Hepatic stellate cell (primary cell): ENCODE measurements around the gene PSMD13.
"Not testable (repeated sequence)": the region's sequence is repeated elsewhere in the genome, so short reads cannot be mapped to it uniquely, and the experiment has no call there.

ENCODE experiments used
- DNase-seq: peaks from one replicate; pipeline ENCODE4 v3.0.0; 2011; ENCODE audit warnings: low spot score

Gene PSMD13

GRCh38 chr11:236774-237767 lies at the start of gene PSMD13:
Gene PSMD13 (plus strand): TSS chr11:236976. CDS start chr11:237050, 74 bp downstream.
- peak; percentile 94 for DNase-seq

DNA sequence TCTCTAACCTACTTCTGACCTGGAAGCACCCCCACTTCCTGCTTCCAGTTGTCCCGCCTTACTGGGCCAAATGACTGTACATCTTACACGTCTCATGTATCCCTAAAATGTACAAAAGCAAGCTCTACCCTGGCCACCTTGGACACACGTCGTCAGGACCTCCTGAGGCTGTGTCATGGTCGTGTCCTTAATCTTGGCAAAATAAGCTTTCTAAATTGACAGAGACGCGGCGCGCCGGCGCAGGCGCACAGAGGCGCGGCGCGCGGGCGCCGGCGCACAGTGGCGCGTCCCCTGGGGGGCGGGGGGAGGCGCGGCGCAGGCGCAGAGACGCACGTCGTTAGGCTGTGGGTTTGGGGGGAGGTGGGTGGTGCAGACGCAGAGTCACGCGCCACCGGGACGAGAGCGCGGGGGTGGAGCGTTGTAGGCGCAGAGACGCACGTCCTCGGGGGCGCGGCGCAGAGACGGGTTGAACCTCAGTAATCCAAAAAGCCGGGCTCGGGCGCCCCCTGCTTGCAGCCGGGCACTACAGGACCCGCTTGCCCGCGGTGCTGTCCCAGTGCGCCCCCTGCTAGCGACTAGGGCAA lies 47.5 kb upstream of the PSMD13 start:
- DNase-seq: not testable (repeated sequence)

DNA sequence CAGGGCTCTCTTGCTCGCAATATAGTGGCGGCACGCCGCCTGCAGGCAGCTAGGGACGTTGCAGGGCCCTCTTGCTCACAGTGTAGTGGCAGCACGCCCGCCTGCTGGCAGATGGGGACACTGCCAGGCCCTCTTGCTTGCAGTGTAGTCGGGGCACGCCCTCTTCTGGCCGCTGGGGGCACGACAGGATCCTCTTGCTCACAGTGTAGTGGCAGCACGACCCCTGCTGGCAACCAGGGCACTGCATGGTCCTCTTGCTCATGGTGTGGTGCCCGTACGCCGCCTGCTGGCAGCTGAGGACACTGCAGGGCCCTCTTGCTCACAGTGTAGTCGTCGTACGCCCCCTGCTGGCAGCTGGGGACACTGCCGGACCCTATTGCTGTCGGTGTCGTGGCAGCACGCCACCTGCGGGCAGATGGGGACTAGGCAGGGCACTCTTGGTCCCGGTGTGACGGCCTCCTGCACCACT lies 46.9 kb upstream of the PSMD13 start:
- DNase-seq: not testable (repeated sequence)

DNA sequence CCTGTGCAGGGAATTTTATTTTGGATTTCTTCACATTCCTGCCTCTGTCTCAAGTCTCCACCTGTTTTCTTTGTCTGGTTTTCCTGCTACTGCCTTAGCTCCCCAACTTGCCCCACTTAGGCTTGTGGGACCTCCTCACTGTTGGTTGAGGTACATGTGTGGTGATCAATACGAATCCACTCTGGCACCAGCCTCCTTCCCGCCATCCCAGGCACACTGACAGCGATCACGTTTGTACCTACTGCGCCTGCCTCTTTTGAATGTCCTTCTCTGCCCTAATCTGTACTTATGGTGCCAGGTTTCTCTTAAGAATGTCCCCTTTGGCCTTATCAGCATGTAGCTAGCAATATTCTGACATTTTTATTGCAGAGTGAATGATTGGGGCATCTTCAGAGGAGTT lies 46.2 kb upstream of the PSMD13 start:
- not testable (repeated sequence) for DNase-seq

GRCh38 chr11:191490-192478 lies 45.0 kb upstream of the PSMD13 start:
- not testable (repeated sequence) for DNase-seq

DNA sequence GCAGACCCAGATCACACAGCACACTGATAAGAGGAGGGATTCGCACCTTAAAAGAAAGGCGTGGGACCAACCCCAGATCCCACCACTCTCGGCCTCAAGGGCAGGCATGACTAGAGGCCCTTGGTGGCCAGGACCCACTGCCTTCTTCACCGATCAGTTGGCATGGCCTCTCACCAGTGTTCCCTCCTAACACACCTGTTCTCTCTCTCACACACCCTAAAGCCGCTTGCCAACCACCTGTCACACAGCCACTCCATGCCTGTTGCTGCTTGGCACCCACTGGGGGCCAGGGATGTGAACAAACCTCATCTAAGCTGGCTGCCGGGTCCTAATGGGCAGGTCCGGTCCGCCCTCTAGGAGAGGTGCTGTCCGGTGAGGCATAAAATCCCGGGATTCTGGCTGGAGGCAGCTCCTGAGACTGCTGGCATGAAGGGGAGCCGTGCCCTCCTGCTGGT lies 44.1 kb upstream of the PSMD13 start, which contains the start of gene SCGB1C1:
Gene SCGB1C1, plus strand, starts transcription at position 405 of the 455 bp plus-strand sequence. Its CDS starts 22 bp downstream, at position 427.
- not testable (repeated sequence) for DNase-seq

GRCh38 chr11:193481-193880 lies 43.3 kb upstream of the PSMD13 start:
- not testable (repeated sequence) for DNase-seq

DNA sequence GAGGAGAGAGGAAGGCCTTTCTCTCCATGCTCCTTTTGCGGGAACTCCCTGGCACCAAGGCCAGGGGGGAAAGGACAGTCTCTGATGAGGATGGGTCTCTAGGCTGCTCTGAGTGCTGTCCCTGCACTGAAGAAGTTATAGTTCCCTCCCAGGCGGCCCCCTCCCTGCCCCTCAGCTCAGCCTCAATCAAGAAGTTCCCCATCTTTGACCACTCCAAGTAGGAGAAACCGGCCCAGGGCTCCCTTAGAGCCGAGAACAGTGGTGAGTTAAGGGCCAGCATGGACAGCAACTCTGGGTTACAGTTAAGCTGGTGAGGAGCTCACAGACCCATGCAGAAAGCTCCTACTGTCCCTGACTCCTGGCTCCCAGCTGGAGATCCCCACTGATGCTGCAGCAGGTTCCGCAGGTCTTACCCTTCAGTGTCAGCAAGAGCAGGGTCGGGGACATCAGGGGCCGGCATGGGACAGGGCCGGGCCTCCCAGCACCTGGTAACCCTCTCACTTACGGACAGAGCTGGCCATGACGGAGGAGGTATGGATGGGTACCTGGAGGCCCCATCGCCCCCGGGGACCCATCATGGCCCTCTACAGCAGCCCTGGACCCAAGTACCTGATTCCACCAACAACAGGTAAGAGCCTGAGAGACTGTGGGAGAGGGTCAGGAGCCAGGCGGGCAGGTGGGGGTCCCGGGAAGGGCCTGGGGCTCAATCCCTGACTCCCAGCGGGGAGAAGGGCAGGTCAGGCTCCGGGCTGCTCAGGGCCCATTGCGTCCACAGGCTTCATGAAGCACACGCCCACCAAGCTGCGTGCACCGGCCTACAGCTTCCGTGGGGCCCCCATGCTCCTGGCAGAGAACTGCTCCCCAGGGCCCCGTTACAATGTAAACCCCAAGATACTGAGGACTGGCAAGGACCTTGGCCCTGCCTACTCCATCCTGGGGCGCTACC lies 39.7 kb upstream of the PSMD13 start:
- peak; percentile 31 for DNase-seq

DNA sequence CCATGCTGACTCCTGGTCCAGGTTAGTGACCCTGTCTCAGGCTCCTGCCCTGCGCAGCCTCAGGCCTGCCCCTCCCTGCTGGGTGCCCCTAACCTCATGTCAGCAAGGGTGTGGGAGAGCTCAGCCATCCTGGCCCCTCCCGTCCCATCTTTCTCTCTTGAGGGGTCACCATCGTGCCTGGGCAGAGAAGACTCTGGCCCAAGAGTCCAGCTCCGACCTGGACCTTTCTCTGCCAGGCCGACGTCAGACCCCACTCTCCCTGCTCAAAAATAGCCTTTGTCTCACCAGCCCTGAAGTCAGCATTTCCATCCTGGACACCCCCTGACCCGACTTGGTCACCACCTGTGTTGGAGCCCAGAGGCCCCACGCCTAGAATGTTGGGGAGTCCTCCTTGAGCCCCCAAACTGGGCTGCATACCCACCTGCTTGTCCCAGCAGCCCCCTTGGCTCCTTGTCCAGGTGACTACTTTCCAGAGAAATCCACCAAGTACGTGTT lies 39.0 kb upstream of the PSMD13 start:
- DNase-seq: no peak

- DNase-seq: no peak
Measured at GRCh38 chr11:198236-198806, 38.5 kb upstream of the PSMD13 start.

- DNase-seq: no peak
Measured at GRCh38 chr11:199004-199581, 37.7 kb upstream of the PSMD13 start.

DNA sequence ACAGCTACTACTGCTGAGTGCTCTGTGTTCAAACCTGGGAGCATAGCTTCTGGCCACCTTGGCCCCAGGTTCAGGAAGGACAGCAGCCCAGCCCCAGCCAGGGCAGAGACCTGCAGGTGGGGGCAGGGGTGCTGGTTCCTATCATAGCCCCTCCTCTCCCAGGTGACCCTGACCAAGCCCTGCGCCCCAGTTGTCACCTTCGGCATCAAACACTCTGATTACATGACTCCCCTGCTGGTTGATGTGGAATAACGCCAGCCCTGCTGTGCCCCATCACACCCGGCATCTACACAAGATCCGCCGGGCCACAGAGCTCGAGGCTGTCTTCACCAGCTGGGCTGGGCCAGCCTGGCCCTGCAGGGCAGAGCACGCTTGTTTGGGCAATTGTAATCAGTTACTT lies 37.0 kb upstream of the PSMD13 start:
- no peak for DNase-seq

GRCh38 chr11:200224-201003 lies 36.4 kb upstream of the PSMD13 start:
- DNase-seq: no peak

DNA sequence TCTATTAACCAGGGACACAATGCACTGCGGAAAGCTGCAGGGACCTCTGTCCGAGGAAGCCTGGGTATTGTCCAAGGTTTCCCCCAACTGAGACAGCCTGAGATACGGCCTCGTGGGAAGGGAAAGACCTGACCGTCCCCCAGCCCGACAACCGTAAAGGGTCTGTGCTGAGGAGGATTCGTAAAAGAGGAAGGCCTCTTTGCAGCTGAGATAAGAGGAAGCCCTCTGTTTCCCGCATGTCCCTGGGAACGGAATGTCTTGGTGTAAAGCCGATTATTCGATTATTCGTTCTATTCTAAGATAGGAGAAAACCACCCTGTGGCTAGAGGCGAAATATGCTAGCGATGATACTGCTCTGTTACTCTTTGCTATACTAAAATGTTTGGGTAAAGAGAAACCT lies 34.8 kb upstream of the PSMD13 start:
- DNase-seq: no peak

DNA sequence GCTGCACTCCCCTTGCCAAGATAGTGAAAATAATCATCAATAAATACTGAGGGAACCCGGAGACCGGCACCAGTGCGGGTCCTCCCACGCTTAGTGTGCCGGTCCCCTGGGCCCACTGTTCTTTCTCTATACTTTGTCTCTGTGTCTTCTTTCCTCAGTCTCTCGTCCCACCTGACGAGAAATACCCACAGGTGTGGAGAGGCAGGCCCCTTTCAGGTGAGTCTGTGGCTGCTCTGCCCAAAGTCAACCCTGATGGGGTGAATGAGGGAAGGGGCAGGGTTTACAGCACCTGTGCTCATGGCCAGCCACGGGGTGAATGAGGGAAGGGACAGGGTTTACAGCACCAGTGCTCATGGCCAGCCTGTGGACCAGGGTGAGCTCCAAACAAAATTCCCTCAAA lies 34.3 kb upstream of the PSMD13 start:
- DNase-seq: no peak

- no peak for DNase-seq
Measured at GRCh38 chr11:203056-203944, 33.5 kb upstream of the PSMD13 start.

GRCh38 chr11:203945-204586 lies 32.7 kb upstream of the PSMD13 start:
- DNase-seq: no peak
